DOHH2 (cell line): ENCODE data around the gene PML.

Experiments
- H3F3A ChIP-seq: fragments of 200-600 bp; sonication (generic), shearing (Covaris generic); 2 replicates; pipeline ENCODE4 v1.6.0; 2016; ENCODE audit warnings: antibody characterized with exemption, mild to moderate bottlenecking; ENCODE audit not compliant: control insufficient read depth, insufficient read depth
- H3K27ac ChIP-seq: fragments of 200-600 bp; sonication (generic); 2 replicates; pipeline ENCODE4 v1.5.1; 2014; ENCODE audit warnings: low read depth, mild to moderate bottlenecking, low read length, moderate library complexity
- H3K27me3 ChIP-seq: fragments of 200-600 bp; sonication (generic); 2 replicates; pipeline ENCODE4 v1.6.1; 2014; ENCODE audit warnings: mild to moderate bottlenecking, low read length, mixed read lengths; ENCODE audit not compliant: control insufficient read depth
- H3K36me3 ChIP-seq: fragments of 200-600 bp; sonication (generic); 2 replicates; pipeline ENCODE4 v1.6.1; 2014; ENCODE audit warnings: mild to moderate bottlenecking, low read length, moderate library complexity, mixed read lengths; ENCODE audit not compliant: control insufficient read depth
- H3K4me1 ChIP-seq: fragments of 200-600 bp; sonication (generic); 2 replicates; pipeline ENCODE4 v1.6.1; 2014; ENCODE audit warnings: mild to moderate bottlenecking, low read length, mixed read lengths; ENCODE audit not compliant: control insufficient read depth
- H3K4me2 ChIP-seq: fragments of 200-600 bp; sonication (generic); 2 replicates; pipeline ENCODE4 v1.6.0; 2014; ENCODE audit warnings: mild to moderate bottlenecking, low read length, moderate library complexity
- H3K4me3 ChIP-seq: fragments of 200-600 bp; sonication (generic); 2 replicates; pipeline ENCODE4 v1.5.1; 2014; ENCODE audit warnings: mild to moderate bottlenecking, low read length, mixed read lengths
- H3K79me2 ChIP-seq: fragments of 200-600 bp; sonication (generic); 2 replicates; pipeline ENCODE4 v1.6.1; 2014; ENCODE audit warnings: mild to moderate bottlenecking, low read length, mixed read lengths; ENCODE audit not compliant: control insufficient read depth
- H3K9me2 ChIP-seq: fragments of 200-600 bp; sonication (generic); replicated peaks from 2 replicates; pipeline ENCODE4 v1.6.1; 2014; ENCODE audit warnings: mild to moderate bottlenecking, low read length, mixed read lengths; ENCODE audit not compliant: control insufficient read depth
- H3K9me3 ChIP-seq: fragments of 200-600 bp; sonication (generic); 2 replicates; pipeline ENCODE4 v1.6.1; 2014; ENCODE audit warnings: antibody characterized with exemption, low read length, mixed read lengths; ENCODE audit not compliant: control insufficient read depth, insufficient read depth
- H4K20me1 ChIP-seq: fragments of 200-600 bp; sonication (generic); 2 replicates; pipeline ENCODE4 v1.6.0; 2014; ENCODE audit warnings: low read depth, mild to moderate bottlenecking, antibody characterized with exemption, low read length, moderate library complexity; ENCODE audit not compliant: control insufficient read depth, insufficient read depth
- CTCF ChIP-seq: fragments of 200-600 bp; sonication (generic); IDR thresholded peaks from one replicate; pipeline ENCODE4 v1.5.1; 2014; ENCODE audit warnings: antibody characterized with exemption, mild to moderate bottlenecking, low read depth, low read length; ENCODE audit not compliant: poor library complexity, severe bottlenecking
- EZH2phosphoT487 ChIP-seq: fragments of 200-600 bp; sonication (generic); IDR thresholded peaks from 2 replicates; pipeline ENCODE4 v1.6.1; 2017; ENCODE audit warnings: borderline replicate concordance, mild to moderate bottlenecking, antibody characterized with exemption, low read length, moderate library complexity, mixed read lengths

PML gene

GRCh38 chr15:73948982-73949381, 45.5 kb upstream of the PML start:
- Histone ChIP-seq H3K79me2 (no peaks in the 10 kb centered on the region), H4K20me1 (no peaks in the 10 kb centered on the region), H3K27me3 (no peaks in the 10 kb centered on the region), H3K36me3 (no peaks in the 10 kb centered on the region), H3K9me3 (no peaks in the 10 kb centered on the region), H3K4me1 (peaks cover 4% of the 10 kb centered on the region; the same call in 1 of the 2 replicates), H3F3A (no peaks in the 10 kb centered on the region), H3K27ac (no peak overlapping the region), H3K4me2 (no peak overlapping the region), H3K9me2 (no peaks in the 10 kb centered on the region), H3K4me3 (no peak overlapping the region)
- no peak for TF ChIP-seq CTCF

- no peaks in the 10 kb centered on the region for H3K79me2 ChIP-seq
- H3K4me2 ChIP-seq, result no peak overlapping the region
- H3K4me1 ChIP-seq, result peaks cover 4% of the 10 kb centered on the region; the same call in 1 of the 2 replicates
- no peaks in the 10 kb centered on the region for H3K9me2 ChIP-seq
- H3K36me3 ChIP-seq, result no peaks in the 10 kb centered on the region
- H3F3A ChIP-seq, result no peaks in the 10 kb centered on the region
- no peaks in the 10 kb centered on the region for H3K27me3 ChIP-seq
- TF ChIP-seq CTCF (no peak), EZH2phosphoT487 (no peak)
- no peak overlapping the region for H3K4me3 ChIP-seq
- H3K27ac ChIP-seq, result no peak overlapping the region
- no peaks in the 10 kb centered on the region for H4K20me1 ChIP-seq
- no peaks in the 10 kb centered on the region for H3K9me3 ChIP-seq
These were observed 45.0 kb upstream of the PML start for GRCh38 chr15:73949496-73949895.

- no peak overlapping the region for H3K4me3 ChIP-seq
- TF ChIP-seq CTCF, result no peak
- TF ChIP-seq EZH2phosphoT487, result no peak
- no peaks in the 10 kb centered on the region for H3F3A ChIP-seq
- no peaks in the 10 kb centered on the region for H3K36me3 ChIP-seq
- H3K27me3 ChIP-seq, result no peaks in the 10 kb centered on the region
- peaks cover 4% of the 10 kb centered on the region; the same call in 1 of the 2 replicates for H3K4me1 ChIP-seq
- no peak overlapping the region for H3K27ac ChIP-seq
- no peaks in the 10 kb centered on the region for H4K20me1 ChIP-seq
- no peaks in the 10 kb centered on the region for H3K79me2 ChIP-seq
- no peak overlapping the region for H3K4me2 ChIP-seq
- H3K9me3 ChIP-seq, result no peaks in the 10 kb centered on the region
- no peaks in the 10 kb centered on the region for H3K9me2 ChIP-seq
These were observed 44.1 kb upstream of the PML start for GRCh38 chr15:73950479-73950830.
